Measurements from ENCODE around the gene AMER3.

The AMER3 gene

GRCh38 chr2:130790804-130791616, 35.7 kb downstream of the AMER3 start:
- DNase-seq (ENCODE audit: extremely low read depth, insufficient read length), result no peak
- Histone ChIP-seq H3K36me3 (ENCODE audit: control insufficient read depth, insufficient read depth, low read length) (no peaks in the 10 kb centered on the region), H3K27me3 (replicated peaks; ENCODE audit: control insufficient read depth, insufficient read depth, low read length) (no peaks in the 10 kb centered on the region), H3K4me3 (replicated peaks; ENCODE audit: low read depth, low read length) (no peak overlapping the region)
- TF ChIP-seq CTCF (IDR thresholded peaks at IDR 0.05; ENCODE audit: insufficient read depth, low read length, poor library complexity, severe bottlenecking), result no peak

DNA sequence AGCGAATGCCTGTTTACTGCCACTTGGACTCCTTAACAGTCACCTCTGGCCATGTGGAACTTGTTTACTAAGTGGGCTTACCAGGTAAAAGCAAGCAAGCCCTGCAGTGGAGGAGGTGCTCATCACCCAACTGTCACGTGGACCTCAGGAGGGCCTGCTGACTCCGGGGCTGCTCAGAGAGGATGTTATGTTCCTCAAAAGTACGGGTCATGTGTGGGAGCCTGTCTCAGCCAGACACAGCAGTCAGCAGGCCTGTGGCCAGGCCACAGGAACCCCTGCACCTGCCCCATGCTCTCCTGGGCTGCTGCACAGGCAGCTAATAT, 36.2 kb downstream of the AMER3 start:
- no peak for DNase-seq (ENCODE audit: extremely low read depth, insufficient read length)
- H3K27me3 ChIP-seq (replicated peaks; ENCODE audit: control insufficient read depth, insufficient read depth, low read length), result no peaks in the 10 kb centered on the region
- H3K4me3 ChIP-seq (replicated peaks; ENCODE audit: low read depth, low read length), result no peak overlapping the region
- TF ChIP-seq CTCF (IDR thresholded peaks at IDR 0.05; ENCODE audit: insufficient read depth, low read length, poor library complexity, severe bottlenecking), result no peak
- no peaks in the 10 kb centered on the region for H3K36me3 ChIP-seq (ENCODE audit: control insufficient read depth, insufficient read depth, low read length)

DNA sequence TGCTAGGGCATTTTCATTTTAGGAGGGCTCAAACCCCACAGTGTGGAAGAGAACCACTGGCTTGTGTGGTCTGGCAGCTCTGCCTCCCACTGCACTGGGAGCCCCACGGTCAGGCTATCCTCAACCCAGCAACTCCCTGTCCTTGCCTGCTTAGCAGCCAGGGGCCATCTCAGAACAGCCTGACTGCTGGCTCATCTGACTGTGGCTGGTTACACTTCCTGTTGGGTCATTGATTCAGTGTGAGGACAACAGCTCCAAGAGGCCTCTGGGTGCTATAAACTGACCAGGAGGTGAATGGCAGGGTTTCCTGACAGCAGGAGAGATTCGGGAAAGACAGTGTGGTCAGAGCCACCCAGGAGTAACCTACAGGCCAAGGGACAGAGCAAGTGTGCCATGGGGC, 40.1 kb downstream of the AMER3 start:
- no peak overlapping the region for H3K4me3 ChIP-seq (replicated peaks; ENCODE audit: low read depth, low read length)
- H3K36me3 ChIP-seq (ENCODE audit: control insufficient read depth, insufficient read depth, low read length), result no peaks in the 10 kb centered on the region
- no peak for TF ChIP-seq CTCF (IDR thresholded peaks at IDR 0.05; ENCODE audit: insufficient read depth, low read length, poor library complexity, severe bottlenecking)
- no peaks in the 10 kb centered on the region for H3K27me3 ChIP-seq (replicated peaks; ENCODE audit: control insufficient read depth, insufficient read depth, low read length)
- DNase-seq (ENCODE audit: extremely low read depth, insufficient read length), result no peak

GRCh38 chr2:130796290-130796689, 41.0 kb downstream of the AMER3 start:
- no peak for DNase-seq (ENCODE audit: extremely low read depth, insufficient read length)
- no peak for TF ChIP-seq CTCF (IDR thresholded peaks at IDR 0.05; ENCODE audit: insufficient read depth, low read length, poor library complexity, severe bottlenecking)

DNA sequence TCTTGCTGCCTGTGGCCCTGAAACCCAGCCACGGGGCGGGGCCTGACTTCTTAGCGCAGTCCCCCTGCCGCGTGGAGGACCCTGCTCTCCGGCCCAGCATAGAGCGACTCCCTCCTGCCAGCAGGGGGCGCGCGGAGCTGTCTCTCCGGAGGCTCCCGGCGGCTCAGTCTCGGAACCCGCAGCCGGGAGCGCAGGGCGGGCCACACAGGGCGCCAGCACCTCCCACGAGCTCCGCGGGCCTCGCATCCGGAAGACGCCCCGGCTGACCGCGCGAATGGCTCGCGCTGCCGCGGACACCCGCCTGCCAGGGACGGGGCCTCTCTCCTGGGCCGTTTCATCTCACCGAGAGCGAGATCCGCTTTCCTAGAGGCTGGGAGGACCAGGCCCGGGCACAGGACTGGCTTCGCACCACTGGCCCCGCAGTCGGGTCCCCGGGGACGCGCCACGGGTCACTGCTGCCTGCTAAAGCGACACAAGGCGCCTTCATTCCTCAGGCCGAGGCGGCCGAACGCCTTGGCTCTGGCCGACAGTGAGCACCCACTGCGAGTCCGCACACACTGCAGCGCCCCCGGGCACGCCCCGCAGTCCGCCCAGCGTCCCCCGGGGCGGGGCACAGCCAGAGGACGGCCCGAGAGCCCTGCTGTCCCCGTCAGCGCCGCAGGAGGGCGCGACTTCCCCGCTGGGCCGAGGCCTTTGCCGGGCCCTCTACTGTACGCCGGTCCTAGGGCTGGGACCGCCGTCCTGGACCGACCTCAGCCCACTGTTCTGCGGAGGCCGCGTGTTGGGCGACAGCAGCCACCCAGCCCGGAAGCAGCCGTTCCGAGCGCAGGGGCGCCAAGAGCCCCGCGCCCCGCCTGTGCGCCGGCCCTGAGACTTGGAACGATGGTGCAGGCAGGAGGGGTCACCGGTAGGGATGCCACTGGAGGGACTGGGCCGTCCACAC, 42.4 kb downstream of the AMER3 start:
- TF ChIP-seq CTCF (IDR thresholded peaks at IDR 0.05; ENCODE audit: insufficient read depth, low read length, poor library complexity, severe bottlenecking), result peak; percentile 94
- no peaks in the 10 kb centered on the region for H3K36me3 ChIP-seq (ENCODE audit: control insufficient read depth, insufficient read depth, low read length)
- DNase-seq (ENCODE audit: extremely low read depth, insufficient read length), result peak; percentile 87

More at GRCh38 chr2:130796290-130796689, 41.0 kb downstream of the AMER3 start:
- Histone ChIP-seq H3K36me3 (ENCODE audit: control insufficient read depth, insufficient read depth, low read length) (no peaks in the 10 kb centered on the region), H3K4me3 (replicated peaks; ENCODE audit: low read depth, low read length) (no peak overlapping the region), H3K27me3 (replicated peaks; ENCODE audit: control insufficient read depth, insufficient read depth, low read length) (no peaks in the 10 kb centered on the region)

More for the DNA sequence above, 42.4 kb downstream of the AMER3 start:
- Histone ChIP-seq H3K4me3 (replicated peaks; ENCODE audit: low read depth, low read length) (peak overlapping the region; percentile 66), H3K27me3 (replicated peaks; ENCODE audit: control insufficient read depth, insufficient read depth, low read length) (no peaks in the 10 kb centered on the region)
